NCI-H2081 (cell line): ENCODE data around the gene ATP5F1B.
"Not testable (repeated sequence)": the region's sequence is repeated elsewhere in the genome, so short reads cannot be mapped to it uniquely, and the experiment has no call there.

ENCODE experiments used
- DNase-seq, 2 experiments: peaks; one replicate each; lab custom pipeline; 2025; lab: John Stamatoyannopoulos, UW

ATP5F1B gene

DNA sequence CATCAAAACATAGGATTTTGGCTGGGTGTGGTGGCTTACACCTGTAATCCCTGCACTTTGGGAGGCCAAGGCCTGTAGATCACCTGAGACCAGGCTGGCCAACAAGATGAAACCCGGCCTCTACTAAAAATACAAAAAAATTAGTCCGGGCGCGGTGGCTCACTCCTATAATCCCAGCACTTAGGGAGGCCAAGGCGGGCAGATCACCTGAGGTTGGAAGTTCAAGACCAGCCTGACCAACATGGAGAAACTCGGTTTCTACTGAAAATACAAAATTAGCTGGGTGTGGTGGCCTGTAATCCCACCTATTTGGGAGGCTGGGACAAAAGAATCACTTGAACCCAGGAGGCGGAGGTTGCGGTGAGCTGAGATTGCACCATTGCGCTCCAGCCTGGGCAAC lies 2.2 kb upstream of the ATP5F1B start:
- DNase-seq: not testable (repeated sequence)

DNA sequence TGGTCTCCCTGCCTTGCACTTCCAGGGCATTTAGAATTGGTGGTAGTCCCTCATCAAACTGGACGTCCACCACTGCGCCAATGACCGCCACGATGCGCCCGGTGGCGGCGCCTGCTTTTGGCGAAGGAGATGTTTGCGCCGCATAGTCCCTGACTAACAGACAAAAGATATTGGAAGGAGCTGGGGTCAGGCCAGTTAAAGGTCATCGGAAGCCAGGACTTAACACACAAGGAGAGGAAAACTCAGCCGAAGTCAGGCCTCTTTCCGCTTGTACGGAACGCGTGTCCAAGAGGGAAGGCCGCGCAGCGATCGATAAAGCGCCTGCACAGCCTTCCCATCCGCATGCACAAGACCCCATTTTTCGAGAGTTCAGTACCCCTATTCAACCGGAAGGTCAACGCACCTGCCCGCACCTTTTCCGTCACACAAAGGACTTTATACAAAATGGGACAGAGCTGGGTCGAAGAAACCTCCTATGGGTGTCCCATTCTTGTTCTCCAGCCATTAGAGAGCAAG lies 525 bp downstream of the ATP5F1B start:
- DNase-seq: peak in 1 of 2 experiments; percentile 15

DNA sequence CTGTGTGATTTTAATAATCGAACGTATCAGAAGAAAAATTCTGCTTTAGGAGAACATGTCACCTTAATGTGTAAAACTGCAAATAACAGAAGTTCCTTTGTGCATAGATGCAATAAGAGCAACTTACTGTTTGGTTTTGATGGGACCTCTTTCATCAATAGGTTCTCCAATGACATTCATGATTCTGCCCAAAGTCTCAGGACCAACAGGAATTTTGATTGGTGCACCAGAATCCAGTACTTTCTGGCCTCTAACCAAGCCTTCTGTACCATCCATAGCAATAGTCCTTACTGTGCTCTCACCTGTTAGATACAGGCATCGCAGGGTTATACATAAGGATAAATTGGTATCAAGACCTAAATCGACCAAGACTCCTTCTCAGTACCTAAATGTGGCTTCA lies 1.1 kb downstream of the ATP5F1B start:
- DNase-seq: no peak

DNA sequence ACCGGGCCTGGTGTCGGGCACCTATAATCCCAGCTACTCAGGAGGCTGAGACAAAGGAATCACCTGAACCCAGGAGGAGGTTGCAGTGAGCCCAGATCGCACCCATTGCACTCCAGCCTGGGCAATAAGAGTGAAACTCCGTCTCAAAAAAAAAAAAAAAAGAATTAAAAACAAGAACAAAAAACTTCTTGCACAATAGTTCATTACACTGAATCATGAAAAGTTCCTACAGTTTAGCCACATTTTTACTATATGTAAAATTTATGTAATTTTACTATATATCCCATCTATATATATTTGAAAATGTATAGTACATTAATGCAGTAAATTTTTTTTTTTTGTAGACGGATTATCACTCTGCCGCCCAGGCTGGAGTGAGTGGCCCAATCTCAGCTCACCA lies 4.6 kb downstream of the ATP5F1B start:
- no peak for DNase-seq

DNA sequence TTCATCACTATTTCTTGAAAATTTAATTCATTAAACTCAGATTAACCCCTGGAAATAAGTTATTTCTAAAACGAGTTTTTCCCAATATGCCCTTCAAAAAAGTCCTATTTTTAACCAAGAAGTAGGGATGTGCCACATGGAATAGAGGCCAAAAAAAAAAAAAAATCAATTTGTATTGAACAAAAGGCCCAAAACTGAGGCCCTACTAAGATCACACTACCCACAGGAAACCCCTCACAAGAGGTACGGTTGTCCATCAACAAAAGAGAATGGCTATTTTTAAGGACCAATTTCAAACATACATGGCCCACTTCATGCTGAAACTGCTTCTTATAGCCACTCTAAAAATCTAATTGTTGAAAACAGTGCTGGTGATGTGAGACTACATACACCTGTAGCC lies 8.2 kb downstream of the ATP5F1B start:
- no peak for DNase-seq

DNA sequence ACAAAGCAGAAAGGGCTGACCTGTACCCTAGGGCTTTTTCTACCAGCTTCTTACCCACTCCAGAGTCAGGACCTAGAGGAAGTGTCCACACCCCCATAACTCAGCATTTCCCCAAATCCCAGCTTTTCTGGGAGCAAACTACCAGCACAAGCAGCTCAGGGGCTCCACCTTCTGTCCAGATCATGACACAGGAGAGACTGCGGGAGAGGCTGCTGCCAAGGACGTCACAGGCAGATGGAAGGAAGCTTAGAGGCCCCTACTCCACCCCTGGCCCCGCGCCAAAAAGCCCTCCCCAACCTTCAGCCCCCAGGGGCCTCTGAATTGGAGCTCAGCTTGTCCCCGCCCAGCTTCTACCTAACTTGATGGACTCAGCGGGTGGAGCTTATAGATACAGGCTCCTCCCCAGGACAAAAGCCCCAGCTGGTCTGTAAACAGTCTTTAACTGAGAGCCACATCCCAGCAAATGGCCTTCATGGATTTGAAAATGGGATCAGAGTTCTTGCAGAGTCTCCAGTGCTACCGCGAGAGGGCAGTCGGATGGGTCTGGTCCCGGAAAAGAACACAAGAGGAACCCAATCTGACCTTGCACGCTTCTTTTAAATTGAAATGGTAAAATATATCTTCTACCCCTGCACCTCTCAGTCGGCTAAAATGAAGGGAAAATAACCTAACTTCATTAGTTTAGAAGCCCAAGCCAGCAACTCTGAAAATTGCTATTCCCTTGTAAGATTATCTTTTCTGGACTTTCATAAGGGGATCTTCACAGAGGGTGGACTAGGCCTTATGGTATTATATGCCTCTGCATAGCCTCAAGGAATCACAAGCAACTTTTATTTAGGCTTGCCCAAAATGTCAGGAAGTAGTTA lies 8.9 kb downstream of the ATP5F1B start:
- DNase-seq: peak; percentile 100

DNA sequence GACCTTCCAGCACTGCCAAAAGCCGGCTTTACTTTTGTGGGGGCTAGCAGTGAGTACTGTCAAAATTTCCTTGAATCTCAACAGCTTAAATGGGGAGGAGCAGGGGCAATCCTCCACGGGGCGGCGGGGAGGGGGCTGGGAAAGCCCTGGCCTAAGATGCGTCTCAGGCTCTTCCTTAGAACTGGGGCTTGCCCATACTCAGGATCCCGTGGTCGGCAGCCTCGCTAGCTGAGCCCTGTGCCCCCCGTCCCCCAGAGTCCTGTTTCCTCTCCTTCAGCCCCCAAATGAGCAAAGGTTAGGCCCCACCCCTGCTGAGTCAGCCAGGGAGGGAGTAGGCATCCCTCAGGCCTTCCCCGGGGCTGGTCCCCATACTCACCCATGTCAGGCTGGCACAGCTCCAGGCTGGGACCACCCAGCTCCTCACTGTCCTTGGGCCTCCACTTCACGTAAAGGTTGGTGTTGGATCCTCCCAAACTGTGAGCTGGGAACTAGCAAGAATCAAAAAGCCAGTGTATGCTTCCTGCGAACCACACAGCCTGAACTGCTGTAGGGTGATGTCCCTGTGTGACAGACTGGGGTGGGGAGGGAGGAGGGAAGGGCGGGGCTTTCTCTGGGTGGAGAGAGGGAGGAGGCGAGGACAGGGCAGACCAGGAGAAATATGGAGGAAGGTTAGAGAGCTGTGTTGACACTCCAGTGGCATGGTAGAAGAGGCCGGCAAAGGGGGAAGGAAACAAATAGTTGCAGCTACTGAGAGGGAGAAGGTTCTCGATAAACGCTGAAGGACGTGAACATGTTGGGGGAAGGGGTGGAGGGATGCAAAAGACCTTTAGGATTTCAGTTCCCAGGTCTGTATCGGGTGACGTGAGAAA lies 9.7 kb downstream of the ATP5F1B start:
- DNase-seq: peak; percentile 78 to 85

DNA sequence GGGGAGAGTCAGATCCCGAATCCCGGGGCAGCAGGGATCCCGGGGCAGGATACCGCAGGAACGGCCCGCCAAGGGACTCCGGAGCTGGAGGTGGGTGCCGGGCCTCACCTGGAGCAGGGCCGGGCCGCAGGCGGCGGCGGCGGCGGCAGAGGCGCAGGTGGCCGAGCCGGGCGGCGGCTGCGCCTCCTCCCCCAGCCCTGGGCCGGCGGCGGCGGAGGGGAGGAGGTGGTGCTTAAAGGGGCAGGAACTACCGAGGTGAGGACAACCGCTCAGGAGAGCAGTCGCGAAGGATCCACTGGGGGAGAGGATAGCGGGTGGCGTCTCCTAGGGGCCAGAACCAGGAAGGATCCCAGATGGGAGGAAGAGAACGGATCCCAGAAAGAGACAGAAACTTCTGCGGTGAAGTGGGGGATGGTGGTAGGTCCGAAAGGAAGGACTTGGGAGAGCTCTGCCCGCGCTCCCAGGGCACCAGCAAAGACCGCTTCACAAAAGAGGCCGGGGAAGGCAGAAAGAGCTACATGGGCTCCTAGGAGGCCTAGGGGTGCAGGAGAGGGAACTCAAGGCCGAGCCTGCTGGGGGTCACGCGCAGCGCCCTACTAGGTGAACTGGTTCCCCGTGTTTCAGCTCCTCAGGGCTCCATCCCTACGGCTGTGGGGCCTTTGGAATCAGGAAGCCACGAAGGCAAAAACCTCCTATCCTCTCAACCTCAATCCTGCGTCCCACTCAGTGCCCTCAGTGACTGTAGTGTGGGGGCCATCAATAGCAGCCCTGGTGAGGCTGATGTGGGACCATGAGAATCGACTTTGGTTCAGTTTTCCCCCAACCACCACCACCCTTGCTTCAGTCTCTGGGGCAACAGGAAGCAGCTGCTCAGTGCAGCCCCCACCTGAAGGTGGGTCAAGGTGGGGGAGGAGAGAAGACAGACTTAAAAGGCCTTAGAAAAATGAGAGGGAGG lies 10.7 kb downstream of the ATP5F1B start:
- peak; percentile 73 to 79 for DNase-seq

DNA sequence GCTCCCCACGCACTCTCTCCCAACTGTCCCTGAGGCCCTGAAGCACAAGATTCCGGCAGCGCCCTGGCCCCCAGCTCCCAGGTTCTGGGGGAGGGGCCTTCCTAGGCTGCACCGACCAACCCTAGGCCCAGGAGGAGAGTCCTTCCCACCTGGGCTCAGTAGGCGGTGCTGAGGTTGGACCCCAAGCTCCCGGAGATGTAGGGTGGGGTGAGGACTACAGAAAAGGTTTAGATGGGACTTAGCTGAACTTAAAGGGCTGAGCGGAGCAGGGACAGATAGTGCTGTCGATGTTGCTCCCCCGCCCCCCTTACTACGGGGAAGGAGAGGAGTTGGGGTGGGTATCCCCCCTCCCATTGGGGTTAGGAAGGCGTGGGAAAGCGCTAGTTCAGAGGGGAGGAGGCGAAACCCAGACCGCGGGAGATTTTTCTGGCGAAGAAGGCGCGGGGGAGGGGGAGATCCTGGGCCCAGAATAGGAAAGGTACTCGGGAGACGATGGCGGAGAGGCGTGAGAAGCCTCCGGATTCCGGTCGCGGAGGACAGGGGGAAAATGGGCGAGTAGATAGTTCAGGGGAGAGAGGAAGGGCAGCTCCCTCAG lies 11.4 kb downstream of the ATP5F1B start:
- DNase-seq: peak; percentile 46 to 62

DNA sequence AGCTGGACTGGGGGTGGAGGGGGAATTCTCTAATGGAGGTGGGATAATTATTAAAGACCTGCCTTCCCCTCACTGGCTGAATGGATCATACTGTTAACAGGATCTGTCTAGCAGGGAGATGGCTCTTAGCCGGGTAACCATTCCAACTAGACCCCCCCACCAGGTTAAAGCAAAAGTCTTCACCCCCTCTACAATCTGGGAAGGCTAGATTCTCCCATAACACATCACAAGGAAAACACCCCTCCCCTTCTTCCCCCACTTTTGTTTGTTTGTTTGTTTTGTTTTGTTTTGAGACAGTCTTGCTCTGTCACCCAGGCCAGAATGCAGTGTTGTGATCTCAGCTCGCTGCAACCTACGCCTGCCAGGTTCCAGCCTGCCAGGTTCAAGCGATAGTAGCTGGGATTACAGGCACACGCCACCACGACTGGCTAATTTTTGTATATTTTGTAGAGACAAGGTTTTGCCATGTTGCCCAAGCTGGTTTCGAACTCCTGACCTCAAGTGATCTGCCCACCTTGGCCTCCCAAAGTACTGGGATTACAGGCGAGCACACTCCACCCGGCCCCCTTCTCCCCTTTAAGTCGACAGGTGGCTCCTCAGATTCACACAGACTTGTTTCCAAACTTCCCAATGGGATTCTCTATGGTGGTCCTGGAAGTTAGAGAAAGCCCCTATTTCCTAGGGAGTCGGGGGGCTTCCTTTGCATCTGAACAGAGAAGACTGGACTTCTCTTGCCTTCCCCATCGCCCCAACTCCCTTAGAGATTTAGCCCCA lies 12.1 kb downstream of the ATP5F1B start:
- no peak for DNase-seq

DNA sequence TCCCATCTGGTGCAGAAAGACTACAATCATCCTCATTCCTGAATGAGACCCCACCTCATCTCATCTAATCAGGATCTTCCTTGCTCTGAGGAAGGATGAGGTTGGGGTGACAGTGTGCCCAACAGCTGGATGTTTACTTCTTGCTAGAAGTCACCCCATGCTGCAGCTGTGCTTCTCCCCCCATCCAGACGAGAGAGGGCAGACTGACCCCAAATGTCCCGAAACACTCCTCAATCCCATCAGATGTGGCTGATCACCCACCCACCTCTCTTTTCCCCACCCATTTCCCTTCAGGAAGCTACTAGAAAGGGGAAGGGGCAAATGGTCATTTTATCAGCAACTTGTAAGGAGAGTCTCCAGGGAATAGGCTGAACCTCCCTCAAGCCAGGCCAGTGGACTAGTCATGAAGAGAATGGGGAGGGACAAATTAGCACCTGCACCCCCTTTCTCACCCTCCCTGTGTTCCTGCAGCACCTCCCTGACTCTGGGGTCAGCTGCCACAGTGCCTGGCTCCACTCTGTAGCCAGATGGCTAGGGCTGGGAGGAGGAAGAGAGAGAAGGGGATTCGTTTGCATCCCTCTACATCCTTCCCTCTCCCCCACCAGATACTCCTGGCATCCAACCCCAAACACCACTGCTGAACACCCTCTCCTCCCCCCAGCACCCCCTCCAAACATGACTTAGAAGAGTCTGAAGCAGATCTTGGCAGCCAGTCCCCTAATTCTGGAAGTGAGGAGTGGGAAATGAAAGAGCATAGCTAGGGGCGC lies 12.9 kb downstream of the ATP5F1B start:
- DNase-seq: no peak

DNA sequence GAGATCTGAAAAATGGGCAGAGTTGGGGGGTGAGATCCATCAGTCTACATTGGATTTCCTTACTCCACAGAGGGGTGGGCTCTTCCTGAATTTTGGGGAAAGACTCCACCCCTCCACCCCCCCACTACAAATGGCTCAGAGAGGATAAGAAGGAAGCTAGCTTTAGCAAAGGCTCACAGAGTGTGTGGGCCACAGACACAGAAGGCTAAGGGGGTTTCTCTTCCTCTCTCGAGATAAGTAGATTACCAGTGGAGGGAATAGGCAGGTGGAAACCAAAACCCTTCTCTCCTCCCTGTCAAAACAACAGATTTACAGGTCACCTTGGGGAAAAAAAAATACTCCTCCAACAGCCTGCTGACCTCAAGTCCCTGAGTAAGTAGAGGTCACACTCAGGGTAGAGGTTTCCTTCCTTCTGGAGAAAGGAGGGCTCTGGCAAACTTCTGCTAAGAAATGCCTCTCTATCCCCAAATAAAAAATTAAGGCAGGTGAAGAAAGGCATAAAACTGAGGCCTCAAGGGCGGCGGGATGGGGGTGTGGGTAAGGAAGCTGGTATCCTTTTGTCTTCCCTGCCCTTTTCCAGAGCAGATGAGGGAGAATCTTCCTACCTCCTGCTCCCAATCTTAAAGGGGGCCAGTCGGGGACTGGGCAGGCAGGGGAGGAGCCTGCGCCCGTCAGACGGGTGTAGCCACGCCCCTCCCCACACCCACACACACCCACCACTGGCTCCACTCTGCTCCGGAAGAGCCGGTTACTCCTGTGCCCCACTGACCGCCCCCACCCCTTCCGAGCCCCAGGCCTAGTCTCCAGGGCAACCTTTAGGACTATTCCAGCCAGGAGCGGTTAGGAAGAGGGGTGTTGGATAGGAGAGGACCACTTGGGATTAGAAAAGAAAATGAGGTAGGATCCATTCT lies 13.7 kb downstream of the ATP5F1B start:
- peak; percentile 16 to 49 for DNase-seq

DNA sequence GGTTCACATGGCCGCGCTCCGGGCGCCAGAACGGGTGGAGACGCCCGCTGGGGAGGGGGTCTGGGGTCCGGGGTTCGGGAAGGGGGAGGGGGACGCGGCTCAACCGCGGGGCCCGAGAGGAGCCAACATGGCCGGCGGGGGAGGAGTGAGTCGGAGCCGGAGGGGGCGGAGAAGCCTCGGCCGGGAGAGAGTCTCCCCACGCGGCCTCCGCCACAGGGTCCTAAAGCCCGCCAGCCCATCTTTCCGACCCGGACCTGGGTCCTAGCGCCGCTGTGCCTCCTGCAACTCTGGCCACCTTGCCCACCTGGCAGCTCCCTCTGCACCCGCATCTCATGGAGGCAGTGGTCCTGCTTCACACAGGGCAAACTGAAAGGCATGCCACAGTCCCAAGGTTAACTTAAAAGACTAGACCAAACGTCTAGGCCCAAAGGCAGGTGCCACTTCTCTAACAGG lies 15.6 kb downstream of the ATP5F1B start, which contains the start of gene BAZ2A:
TSS of gene BAZ2A (minus strand) at position 147 of the 453 bp plus-strand sequence. CDS start 12,796 bp downstream, outside the sequence.
- DNase-seq: peak; percentile 76 to 89

DNA sequence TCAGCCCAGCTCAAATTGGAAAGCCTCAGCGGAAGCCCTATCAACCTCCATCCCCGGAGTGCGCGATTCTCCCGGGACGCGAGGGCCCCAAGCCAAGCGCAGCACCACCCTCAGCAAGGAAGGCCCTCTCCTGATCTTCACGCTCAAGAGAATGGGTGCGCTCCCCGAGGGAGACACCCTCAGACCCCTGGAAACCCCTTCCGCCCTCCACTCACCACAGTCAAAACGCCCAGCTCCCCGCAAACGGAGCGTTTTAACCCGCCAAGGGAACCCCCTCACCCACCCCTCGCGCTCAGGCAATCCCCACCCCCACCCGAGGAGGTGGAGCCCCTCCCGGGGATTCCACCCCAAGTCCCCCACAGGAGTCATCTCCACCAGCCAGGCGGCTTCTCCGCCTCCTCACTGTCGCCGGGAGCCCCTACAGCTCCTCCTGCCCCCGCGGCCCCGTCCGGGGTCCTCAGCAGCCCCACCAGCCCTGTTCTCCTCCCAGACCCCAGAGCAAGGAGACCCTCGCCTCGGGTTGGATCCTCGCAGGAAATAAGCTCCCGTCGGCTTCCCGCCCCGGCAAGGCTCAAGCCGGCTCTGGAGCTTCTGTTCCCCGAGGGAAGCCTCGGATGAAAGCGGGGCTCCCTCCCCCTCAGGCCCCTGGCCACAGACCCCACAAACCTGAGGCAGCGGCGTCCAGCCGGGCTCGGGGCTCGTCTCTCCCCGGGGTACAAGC lies 16.2 kb downstream of the ATP5F1B start:
- peak in 1 of 2 experiments; percentile 30 for DNase-seq

DNA sequence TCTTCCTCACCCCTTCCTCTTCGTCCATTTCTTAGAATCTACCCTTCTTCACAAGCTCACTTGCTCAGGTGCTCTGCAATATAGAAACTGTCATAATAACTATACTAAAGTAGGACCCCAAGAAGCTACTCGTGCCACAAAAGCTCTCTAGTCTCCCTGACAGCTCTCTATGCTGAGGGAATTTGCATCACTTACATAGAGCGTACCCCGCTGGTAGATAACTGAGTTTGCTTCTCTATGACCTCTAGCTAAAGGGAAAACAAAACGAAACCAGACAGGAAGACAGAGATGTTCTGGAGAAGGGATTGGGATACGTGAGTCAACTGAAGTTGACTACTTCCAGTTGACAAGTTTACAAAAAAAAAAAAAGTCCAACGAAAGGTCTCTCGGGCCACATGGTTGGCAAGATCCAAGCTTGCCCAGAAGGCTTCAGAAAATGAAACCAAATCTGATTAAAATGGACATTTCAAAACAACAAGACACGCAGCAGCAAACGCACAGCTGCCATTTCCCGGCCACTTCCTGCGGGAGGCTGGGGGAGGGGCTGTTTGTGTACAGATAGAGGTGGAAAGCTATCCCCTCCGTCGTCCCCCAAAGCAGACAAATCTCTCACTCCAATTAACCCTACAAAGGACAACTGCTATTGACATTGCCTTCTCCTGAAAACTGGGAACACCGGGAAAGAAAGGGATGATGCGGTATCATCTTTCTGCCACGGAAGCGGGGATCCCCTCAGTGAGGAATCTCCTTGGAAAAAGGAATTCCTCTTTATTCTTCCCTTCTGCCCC lies 16.9 kb downstream of the ATP5F1B start:
- peak; percentile 30 to 52 for DNase-seq

DNA sequence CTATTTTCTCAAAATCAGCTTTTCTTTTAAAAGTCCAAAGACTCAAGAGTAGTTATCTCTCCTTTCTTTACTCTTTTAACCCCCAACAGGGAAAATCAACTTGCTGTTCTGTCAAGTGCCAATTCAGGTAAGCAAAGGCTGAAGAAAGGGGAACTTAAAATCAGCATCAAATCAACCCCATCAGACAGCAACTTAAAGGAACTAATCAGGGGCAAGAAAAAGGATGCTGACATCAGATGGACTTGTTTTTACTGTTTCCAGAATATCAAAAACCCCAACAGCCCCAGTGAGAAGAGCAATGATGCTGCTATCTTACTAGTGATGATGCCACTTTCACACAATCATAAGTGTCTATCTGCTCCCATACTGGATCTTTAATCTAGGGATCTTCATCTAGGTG lies 19.1 kb downstream of the ATP5F1B start:
- no peak for DNase-seq

DNA sequence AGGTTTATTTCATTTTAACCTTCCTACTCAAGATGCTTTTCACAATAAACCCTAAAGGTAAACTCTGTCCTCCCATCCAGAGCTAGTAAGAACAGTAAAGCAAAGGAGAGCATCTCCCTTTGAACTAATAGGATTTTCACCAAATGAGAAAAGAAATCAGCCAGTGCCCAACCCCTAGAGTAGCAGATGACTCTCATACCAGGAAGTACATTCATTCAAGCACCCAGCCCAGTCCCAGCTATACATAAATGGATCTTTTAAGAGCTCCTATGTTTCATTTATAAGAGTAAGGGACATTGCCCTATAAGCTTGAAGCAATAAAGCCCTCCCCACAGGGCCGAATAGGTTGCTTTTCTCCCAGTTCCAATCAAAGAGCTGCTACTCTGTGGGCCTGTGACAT lies 23.2 kb downstream of the ATP5F1B start:
- DNase-seq: no peak
